ENCODE measurements around the gene SLC6A6. TPM values are rescaled to one million over a fixed set of nuclear protein-coding genes. Genes with fewer than 3 reads are reported as not detected.

The SLC6A6 gene
- total and polyA plus RNA-seq, 2 experiments from 2014 or later = 27.5 to 150 TPM

DNA sequence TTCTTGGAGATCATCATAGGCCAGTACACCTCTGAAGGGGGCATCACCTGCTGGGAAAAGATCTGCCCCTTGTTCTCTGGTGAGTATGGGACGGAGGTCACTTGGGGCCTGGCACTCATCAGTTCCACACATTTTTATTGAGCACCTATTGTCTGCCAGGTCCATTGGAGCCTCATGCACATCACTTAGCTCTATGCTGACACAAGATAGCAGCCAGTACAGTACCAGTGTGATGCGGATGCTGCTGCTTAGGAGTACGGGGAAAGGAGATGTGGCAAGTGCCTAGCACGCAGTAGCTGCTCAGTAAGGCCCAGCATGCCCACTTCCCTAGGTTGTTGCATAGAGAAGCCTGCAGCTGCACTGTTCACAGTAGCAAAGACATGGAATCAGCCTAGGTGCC, 43.4 kb downstream of the SLC6A6 start:
- Mint-ChIP-seq H3K4me1 (0 out of 3 replicates have a peak, but pooled peaks cover 4% of the 10 kb centered on the region), H3K27me3 (ENCODE audit: insufficient read depth, low read depth, poor library complexity) (peaks cover 1% of the 10 kb centered on the region)

More for the DNA sequence above, 43.4 kb downstream of the SLC6A6 start:
- Histone ChIP-seq H3K9me2 (ENCODE audit: insufficient read depth) (no peaks in the 10 kb centered on the region), H4K20me1 (replicated peaks; ENCODE audit: insufficient read depth) (peaks cover 18% of the 10 kb centered on the region), H3F3A (replicated peaks; ENCODE audit: low read depth) (no peaks in the 10 kb centered on the region), H3K27ac (ENCODE audit: low read depth) (no peak overlapping the region), H3K4me2 (no peak overlapping the region), H2AFZ (no peak overlapping the region), H3K36me3 (ENCODE audit: insufficient read depth) (peaks cover 41% of the 10 kb centered on the region), H3K27me3 (ENCODE audit: insufficient read depth) (no peaks in the 10 kb centered on the region), H3K79me2 (replicated peaks; ENCODE audit: insufficient read depth) (peaks cover 21% of the 10 kb centered on the region), H3K4me3 (no peak overlapping the region), H3K4me1 (ENCODE audit: insufficient read depth) (no peaks in the 10 kb centered on the region)
- Mint-ChIP-seq H3K9me3 (no peaks in the 10 kb centered on the region), H3K27ac (no peak overlapping the region), H3K36me3 (ENCODE audit: low read depth) (peaks cover 64% of the 10 kb centered on the region), H3K4me3 (no peak overlapping the region)
- ATAC-seq (no peak), DNase-seq (ENCODE audit: low spot score) (no peak)
- TF ChIP-seq, protein P1, sequence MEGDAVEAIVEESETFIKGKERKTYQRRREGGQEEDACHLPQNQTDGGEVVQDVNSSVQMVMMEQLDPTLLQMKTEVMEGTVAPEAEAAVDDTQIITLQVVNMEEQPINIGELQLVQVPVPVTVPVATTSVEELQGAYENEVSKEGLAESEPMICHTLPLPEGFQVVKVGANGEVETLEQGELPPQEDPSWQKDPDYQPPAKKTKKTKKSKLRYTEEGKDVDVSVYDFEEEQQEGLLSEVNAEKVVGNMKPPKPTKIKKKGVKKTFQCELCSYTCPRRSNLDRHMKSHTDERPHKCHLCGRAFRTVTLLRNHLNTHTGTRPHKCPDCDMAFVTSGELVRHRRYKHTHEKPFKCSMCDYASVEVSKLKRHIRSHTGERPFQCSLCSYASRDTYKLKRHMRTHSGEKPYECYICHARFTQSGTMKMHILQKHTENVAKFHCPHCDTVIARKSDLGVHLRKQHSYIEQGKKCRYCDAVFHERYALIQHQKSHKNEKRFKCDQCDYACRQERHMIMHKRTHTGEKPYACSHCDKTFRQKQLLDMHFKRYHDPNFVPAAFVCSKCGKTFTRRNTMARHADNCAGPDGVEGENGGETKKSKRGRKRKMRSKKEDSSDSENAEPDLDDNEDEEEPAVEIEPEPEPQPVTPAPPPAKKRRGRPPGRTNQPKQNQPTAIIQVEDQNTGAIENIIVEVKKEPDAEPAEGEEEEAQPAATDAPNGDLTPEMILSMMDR (conservative IDR thresholded peaks at IDR 0.05; ENCODE audit: low read depth in 2 of 2) = no peak
- TF ChIP-seq POLR2AphosphoS5 (IDR thresholded peaks at IDR 0.05; ENCODE audit: low read depth) (no peak), NANOG (IDR thresholded peaks at IDR 0.05; ENCODE audit: borderline replicate concordance) (no peak), REST (IDR thresholded peaks at IDR 0.05; ENCODE audit: unreplicated experiment) (no peak), STAT1 (IDR thresholded peaks at IDR 0.05; ENCODE audit: unreplicated experiment) (no peak), CREB1 (CRISPR knock-in tag; IDR thresholded peaks at IDR 0.05; ENCODE audit: low read depth) (no peak)

Measured in GM23338 (cell line).